Measurements from ENCODE around the gene ULK3. TPM values are rescaled to one million over a fixed set of nuclear protein-coding genes. Genes with fewer than 3 reads are reported as not detected.
A peak's percentile ranks its signal among the peaks of the same experiment; 100 is the strongest.
"Not testable (repeated sequence)": the region's sequence is repeated elsewhere in the genome, so short reads cannot be mapped to it uniquely, and the experiment has no call there.

The ULK3 gene, protein sequence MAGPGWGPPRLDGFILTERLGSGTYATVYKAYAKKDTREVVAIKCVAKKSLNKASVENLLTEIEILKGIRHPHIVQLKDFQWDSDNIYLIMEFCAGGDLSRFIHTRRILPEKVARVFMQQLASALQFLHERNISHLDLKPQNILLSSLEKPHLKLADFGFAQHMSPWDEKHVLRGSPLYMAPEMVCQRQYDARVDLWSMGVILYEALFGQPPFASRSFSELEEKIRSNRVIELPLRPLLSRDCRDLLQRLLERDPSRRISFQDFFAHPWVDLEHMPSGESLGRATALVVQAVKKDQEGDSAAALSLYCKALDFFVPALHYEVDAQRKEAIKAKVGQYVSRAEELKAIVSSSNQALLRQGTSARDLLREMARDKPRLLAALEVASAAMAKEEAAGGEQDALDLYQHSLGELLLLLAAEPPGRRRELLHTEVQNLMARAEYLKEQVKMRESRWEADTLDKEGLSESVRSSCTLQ
- total RNA-seq: 25.6 TPM

DNA sequence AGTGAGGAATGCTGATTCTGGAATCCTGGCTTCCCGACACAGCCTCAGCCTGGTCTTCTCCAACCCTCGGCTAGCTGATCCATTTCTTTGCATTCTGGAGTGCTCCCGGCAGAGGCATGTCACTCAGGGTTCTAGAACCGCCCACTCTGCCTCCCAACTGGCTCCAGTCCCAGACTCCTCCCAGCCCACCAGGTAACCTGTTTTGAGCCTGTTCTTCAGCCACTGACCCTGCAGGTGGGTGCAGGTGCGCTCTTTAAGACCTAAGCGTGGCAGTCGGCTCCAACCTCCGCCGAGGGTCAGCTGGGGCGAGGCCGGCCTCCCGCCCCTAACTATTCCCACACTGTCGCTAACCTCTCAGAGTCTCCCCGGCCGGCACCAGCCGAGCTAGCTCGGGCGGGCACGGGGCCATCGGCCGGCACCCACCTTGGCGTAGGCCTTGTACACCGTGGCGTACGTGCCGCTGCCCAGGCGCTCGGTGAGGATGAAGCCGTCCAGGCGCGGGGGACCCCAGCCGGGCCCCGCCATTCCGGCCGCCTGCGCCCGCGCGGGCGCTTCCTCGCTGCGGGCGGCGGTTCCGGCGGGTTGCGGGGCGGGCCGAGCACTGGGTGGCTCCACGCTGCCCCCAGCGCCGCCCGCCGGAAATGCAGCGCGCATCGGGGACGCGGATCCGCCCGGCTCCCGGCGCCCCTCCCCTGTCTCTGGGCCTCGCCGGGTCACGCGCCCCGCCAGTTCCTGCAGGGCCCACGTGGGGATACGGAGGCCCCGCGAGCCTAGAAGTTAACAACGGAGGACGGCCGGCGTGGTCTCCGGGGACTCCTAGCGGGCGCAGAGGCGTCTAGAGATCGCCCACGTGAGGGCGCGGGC is at the start of gene ULK3:
ULK3 (minus strand) TSS at position 576 of the 864 bp plus-strand sequence; CDS start at position 525, 51 bp downstream.
- H3K9me3 ChIP-seq (ENCODE audit: low read depth, low read length): no peaks in the 10 kb centered on the region
- H3K27me3 ChIP-seq (ENCODE audit: insufficient read depth, low read length): no peaks in the 10 kb centered on the region
- H3K4me1 ChIP-seq (ENCODE audit: insufficient read depth, low read length): peaks cover 47% of the 10 kb centered on the region
- peak within 1 kb of the TSS; percentile 77 for H3K4me3 ChIP-seq (ENCODE audit: low read length)

DNA sequence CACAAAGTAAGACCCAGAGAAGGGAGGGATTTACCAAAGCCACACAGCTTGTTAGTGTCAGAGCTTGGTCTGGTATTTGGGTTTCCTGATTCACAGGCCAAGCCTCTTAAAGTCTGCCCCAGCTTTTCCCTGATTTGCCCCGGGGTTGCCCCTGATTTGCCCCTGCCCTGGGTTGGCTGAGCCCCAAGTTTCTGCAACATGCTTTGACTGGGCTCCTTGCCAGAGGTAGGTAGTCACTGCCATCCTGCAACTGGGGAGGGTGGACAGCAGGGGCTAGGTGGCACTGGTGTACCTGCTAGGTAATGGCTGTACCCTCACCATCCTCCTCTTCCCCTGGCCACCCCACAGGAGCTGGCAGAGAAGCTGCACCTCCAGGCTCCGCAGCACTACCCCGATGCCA is 49.4 kb upstream of the ULK3 start:
- Histone ChIP-seq H3K27me3 (ENCODE audit: insufficient read depth, low read length) (no peaks in the 10 kb centered on the region), H3K4me1 (ENCODE audit: insufficient read depth, low read length) (peaks cover 41% of the 10 kb centered on the region), H3K9me3 (ENCODE audit: low read depth, low read length) (no peaks in the 10 kb centered on the region), H3K4me3 (ENCODE audit: low read length) (no peak overlapping the region)

DNA sequence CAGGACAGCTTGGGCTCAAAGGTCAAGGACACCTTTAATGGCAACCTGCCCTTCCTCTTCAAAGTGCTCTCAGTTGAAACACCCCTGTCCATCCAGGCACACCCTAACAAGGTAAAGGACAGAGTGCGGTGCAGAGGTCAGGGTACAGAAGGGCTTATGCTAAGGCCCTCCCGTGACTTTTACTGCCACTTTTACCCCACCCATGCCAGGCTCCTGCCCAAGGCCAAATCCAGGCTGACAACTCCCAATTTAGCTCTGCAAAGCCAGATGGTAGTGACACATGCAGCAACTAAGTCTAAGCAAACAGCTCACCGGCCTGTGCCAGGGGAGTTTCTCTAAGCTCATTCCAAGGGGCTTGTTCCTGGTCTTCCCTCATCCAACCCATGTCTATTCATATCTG is 48.5 kb upstream of the ULK3 start:
- peaks cover 43% of the 10 kb centered on the region for H3K4me1 ChIP-seq (ENCODE audit: insufficient read depth, low read length)
- no peaks in the 10 kb centered on the region for H3K9me3 ChIP-seq (ENCODE audit: low read depth, low read length)
- no peaks in the 10 kb centered on the region for H3K27me3 ChIP-seq (ENCODE audit: insufficient read depth, low read length)
- H3K4me3 ChIP-seq (ENCODE audit: low read length): no peak overlapping the region

DNA sequence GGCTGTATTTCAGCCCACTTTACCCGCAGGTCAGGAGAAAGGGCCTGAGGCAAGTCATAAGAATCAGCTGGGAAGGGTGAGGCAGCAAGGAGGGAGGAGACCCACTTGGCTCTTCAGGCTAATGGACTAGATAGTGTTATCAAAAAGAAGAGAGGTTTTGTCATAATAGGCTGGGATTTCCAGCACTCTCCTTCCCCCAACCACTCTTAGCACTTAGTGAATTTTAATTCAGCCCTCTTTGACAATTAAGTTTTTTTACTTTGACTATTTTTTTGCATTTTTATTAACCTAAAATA is 47.7 kb upstream of the ULK3 start:
- H3K27me3 ChIP-seq (ENCODE audit: insufficient read depth, low read length): no peaks in the 10 kb centered on the region
- peaks cover 52% of the 10 kb centered on the region for H3K4me1 ChIP-seq (ENCODE audit: insufficient read depth, low read length)
- H3K9me3 ChIP-seq (ENCODE audit: low read depth, low read length): no peaks in the 10 kb centered on the region
- H3K4me3 ChIP-seq (ENCODE audit: low read length): peak overlapping the region; percentile 61

DNA sequence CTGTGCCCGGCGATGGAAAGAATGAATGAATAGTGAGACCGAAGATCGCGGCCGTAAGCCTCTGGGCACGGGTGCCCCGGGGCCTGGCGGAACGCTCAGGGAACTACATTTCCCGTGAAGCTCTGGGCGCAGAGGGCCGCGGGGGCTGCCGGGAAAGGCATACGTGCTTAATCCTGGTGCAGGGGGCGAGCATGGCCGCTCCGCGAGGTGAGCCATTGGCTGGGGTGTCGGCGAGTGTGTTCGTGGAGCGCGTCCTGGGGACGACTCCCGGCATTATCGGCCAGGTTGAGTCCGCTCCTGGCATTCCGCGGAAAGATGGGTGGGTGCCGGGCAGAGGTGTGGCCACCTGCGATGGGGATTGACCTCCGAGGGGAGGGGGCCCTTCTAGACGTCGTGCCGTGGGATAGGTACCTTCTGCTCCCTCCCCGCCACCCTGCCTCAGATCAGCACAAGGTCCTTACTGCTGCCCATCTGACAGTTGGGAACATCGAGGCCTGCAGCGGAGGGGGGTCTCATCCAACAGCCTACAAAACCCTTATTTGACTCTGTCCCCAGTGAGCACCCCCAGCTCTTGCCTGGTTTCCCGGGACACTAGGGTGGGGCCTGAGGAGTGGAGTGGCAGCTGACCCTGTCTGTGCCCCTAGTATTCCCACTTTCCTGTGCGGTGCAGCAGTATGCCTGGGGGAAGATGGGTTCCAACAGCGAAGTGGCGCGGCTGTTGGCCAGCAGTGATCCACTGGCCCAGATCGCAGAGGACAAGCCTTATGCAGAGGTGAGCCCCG is 47.1 kb upstream of the ULK3 start, which contains the start of gene MPI:
MPI (plus strand) TSS at position 160 of the 782 bp plus-strand sequence; CDS start at position 192, 32 bp downstream.
- H3K4me1 ChIP-seq (ENCODE audit: insufficient read depth, low read length): peaks cover 57% of the 10 kb centered on the region

DNA sequence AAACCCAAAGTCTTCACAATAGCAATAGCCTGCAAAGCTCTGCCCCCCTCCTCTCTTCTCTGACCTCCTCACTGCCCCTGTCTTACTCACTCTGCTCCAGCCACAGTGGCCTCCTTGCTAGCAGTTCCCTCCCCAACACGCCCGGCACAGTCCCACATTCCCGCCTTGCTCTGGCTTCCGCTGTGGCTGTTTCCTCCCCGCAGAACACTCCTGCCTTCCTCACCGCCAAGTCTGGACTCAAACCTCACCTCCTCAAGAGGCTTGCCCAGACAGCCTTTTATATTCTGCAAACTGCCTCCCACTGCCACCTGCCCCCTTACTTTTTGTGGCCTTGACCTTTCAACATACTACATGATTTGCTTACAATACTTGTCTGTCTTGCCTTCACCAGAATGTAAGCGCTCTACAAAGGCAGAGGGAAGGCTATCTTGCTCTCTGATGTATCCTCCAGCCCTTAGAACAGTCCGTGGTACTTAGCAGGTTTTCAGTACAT is 46.5 kb upstream of the ULK3 start:
- Histone ChIP-seq H3K27me3 (ENCODE audit: insufficient read depth, low read length) (no peaks in the 10 kb centered on the region), H3K4me3 (ENCODE audit: low read length) (peak overlapping the region; percentile 61), H3K4me1 (ENCODE audit: insufficient read depth, low read length) (peaks cover 62% of the 10 kb centered on the region), H3K9me3 (ENCODE audit: low read depth, low read length) (no peaks in the 10 kb centered on the region)

More for the DNA sequence above, 47.1 kb upstream of the ULK3 start, which contains the start of gene MPI:
- Histone ChIP-seq H3K4me3 (ENCODE audit: low read length) (peak within 1 kb of the TSS; percentile 61), H3K27me3 (ENCODE audit: insufficient read depth, low read length) (no peaks in the 10 kb centered on the region), H3K9me3 (ENCODE audit: low read depth, low read length) (no peaks in the 10 kb centered on the region)

DNA sequence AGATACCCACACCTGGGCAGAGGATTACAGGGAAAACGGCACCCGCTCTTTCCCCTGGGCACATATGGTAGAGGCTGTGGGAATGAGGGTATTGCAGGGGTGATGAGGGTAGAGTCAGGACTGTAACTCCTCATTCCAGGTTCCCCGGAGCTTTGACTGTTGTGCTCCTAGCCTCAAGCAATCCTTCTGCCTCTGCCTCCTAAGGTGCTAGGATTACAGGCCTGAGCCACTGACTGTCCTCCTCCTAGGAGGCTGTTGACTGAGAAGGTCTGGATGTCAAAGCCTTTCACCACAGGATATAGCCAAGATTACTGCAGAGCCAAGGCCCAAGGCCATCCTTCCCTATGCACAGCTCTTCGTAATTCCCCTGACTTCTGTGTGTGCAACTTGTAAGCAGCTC is 45.8 kb upstream of the ULK3 start:
- no peaks in the 10 kb centered on the region for H3K9me3 ChIP-seq (ENCODE audit: low read depth, low read length)
- no peaks in the 10 kb centered on the region for H3K27me3 ChIP-seq (ENCODE audit: insufficient read depth, low read length)
- peaks cover 62% of the 10 kb centered on the region for H3K4me1 ChIP-seq (ENCODE audit: insufficient read depth, low read length)
- H3K4me3 ChIP-seq (ENCODE audit: low read length): no peak overlapping the region

DNA sequence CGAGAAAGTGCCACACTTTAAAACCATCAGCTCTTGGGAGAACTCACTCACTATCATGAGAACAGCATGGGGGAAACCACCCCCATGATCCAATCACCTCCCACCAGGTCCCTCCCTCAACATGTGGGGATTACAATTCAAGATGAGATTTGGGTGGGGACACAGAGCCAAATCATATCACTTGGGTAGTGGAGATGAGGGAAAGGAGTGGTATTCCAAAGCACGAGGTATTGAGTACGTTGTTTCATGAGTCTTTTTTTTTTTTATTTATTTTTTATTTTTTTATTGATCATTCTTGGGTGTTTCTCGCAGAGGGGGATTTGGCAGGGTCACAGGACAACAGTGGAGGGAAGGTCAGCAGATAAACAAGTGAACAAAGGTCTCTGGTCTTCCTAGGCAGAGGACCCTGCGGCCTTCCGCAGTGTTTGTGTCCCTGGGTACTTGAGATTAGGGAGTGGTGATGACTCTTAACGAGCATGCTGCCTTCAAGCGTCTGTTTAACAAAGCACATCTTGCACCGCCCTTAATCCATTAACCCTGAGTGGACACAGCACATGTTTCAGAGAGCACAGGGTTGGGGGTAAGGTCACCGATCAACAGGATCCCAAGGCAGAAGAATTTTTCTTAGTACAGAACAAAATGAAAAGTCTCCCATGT is 44.7 kb upstream of the ULK3 start:
- peaks cover 55% of the 10 kb centered on the region for H3K4me1 ChIP-seq (ENCODE audit: insufficient read depth, low read length)
- not testable (repeated sequence) for H3K4me3 ChIP-seq (ENCODE audit: low read length); H3K9me3 ChIP-seq (ENCODE audit: low read depth, low read length); H3K27me3 ChIP-seq (ENCODE audit: insufficient read depth, low read length)

DNA sequence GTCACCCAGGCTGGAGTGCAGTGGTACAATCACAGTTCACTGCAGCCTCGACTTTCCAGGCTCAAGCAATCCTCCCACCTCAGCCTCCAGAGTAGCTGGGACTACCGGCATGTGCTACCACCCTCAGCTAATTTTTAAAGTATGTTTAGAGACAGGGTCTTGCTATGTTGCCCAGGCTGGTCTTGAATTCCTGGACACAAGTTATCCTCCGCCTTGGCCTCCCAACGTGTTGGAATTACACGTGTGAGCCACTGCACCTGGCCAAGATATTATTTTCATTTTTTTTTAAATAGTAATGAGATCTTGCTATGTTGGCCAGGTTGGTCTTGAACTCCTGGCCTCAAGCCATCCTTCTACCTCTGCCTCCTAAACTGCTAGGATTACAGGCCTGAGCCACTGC is 42.5 kb upstream of the ULK3 start:
- H3K27me3 ChIP-seq (ENCODE audit: insufficient read depth, low read length): no peaks in the 10 kb centered on the region
- H3K4me3 ChIP-seq (ENCODE audit: low read length): no peak overlapping the region
- H3K4me1 ChIP-seq (ENCODE audit: insufficient read depth, low read length): peaks cover 47% of the 10 kb centered on the region
- no peaks in the 10 kb centered on the region for H3K9me3 ChIP-seq (ENCODE audit: low read depth, low read length)

DNA sequence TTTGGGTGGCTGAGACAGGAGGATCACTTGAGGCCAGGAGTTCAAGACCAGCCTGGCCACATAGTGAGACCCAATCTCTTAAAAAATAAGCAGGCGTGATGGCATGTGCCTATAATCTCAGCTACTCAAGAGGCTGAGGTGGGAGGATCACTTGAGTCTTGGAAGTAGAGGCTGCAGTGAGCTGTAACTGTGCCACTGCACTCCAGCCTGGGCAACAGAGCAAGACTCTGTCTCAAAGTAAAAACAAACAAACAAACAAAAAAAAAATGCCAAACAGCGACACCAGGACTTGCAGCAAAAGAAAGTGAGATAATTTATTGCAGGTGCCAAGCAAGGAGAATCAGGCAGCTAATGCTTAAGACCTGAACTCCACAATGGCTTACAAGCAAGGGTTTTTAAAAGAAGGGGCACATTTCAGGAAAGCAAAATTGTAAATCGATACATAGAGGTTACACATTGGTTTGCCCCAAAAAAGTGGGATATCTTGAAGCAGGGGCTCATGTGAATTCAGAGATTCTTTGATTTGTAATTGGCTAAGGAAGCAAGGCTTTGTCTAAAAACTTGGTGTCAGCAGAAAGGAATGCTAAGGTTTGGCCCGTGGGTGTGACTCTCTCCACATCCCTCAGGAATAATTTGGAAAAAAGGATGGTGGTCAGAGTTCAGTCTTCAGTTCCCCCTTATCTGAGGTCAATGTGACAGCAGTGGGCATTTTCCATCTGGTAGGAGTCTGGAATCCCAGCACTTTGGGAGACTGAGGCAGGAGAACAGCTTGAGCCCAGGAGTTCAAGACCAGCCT is 41.7 kb upstream of the ULK3 start:
- no peak overlapping the region for H3K4me3 ChIP-seq (ENCODE audit: low read length)

DNA sequence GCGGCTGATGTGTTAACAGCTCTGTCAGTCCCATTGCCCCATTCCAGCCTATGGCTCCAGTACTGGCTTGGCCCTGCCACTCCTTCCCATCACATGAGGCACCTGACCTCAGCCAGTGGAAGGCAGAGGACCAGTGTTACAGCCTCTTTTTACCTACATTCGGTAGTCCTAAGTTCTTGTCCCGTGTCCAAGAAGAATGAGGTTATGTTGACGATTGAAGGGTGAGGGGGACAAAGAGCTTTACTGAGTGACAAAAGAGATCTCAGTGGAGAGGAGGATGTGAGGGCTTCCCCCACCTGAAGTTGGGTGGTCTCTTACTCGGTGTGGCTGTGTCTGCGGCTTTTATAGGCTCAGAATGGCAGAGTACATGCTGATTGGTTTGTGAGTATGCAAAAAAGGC is 39.6 kb upstream of the ULK3 start:
- Histone ChIP-seq H3K4me1 (ENCODE audit: insufficient read depth, low read length) (peaks cover 32% of the 10 kb centered on the region), H3K4me3 (ENCODE audit: low read length) (no peak overlapping the region), H3K9me3 (ENCODE audit: low read depth, low read length) (no peaks in the 10 kb centered on the region), H3K27me3 (ENCODE audit: insufficient read depth, low read length) (no peaks in the 10 kb centered on the region)

More for the DNA sequence above, 41.7 kb upstream of the ULK3 start:
- Histone ChIP-seq H3K27me3 (ENCODE audit: insufficient read depth, low read length) (no peaks in the 10 kb centered on the region), H3K4me1 (ENCODE audit: insufficient read depth, low read length) (peaks cover 41% of the 10 kb centered on the region), H3K9me3 (ENCODE audit: low read depth, low read length) (no peaks in the 10 kb centered on the region)

DNA sequence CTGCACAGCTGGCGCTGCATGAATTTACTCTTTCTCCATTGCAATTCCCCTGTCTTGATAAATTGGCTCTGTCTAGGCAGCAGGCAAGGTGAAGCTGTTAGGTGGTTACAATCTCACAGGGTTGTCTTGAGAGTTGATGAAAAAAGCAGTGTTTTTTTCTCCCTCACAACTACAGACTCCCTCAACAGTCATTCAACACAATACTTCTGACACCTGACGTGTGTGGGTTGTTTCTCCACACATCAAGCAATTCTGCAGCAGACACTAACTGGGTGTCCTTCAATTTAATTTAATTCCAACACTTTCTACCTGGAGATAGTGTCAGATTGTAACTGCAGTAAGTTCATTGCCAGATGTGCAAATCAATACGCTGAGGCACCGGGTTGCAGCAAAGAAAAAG is 35.3 kb upstream of the ULK3 start:
- Histone ChIP-seq H3K27me3 (ENCODE audit: insufficient read depth, low read length) (no peaks in the 10 kb centered on the region), H3K4me3 (ENCODE audit: low read length) (no peak overlapping the region), H3K4me1 (ENCODE audit: insufficient read depth, low read length) (peaks cover 6% of the 10 kb centered on the region), H3K9me3 (ENCODE audit: low read depth, low read length) (no peaks in the 10 kb centered on the region)

DNA sequence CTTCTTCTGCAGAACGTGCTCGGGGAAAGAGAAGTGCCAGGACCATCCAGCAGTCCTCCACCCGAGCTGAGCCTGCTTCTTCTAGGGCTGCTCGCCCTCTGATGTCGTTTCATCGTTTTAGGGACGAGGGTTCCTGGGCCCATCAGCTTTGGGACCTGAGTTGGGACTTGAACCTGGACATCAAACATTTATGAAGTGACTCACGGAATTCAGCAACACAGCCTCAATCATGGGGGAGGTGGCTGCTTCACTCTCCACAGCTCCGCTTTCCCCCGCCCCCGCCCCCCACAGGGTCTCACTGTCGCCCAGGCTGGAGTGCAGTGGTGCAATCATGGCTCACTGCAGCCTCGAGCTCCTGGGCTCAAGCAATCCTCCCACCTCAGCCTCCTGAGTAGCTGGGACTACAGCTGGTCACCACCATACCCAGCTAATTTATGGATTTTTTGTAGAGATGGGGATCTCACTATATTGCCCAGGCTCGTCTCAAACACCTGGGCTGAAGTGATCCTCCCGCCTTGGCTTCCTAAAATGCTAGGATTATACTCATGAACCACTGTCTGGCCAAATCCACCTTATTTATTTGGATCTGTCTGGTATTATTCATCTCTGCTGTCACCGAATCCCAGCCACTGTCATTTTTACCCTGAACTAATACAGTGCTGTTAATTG is 30.9 kb upstream of the ULK3 start:
- Histone ChIP-seq H3K27me3 (ENCODE audit: insufficient read depth, low read length) (no peaks in the 10 kb centered on the region), H3K4me1 (ENCODE audit: insufficient read depth, low read length) (peaks cover 44% of the 10 kb centered on the region), H3K4me3 (ENCODE audit: low read length) (peak overlapping the region; percentile 71), H3K9me3 (ENCODE audit: low read depth, low read length) (no peaks in the 10 kb centered on the region)
